OCI-LY3 (cell line): Measurements from ENCODE around the gene EFNB1.

Source experiments
- H2AFZ ChIP-seq: fragments of 200-600, 300-600 bp; shearing (Covaris generic); 2 replicates; pipeline ENCODE4 v1.6.0; 2014; ENCODE audit warnings: antibody characterized with exemption, low read depth, low read length
- H3K27ac ChIP-seq: fragments of 200-600, 300-600 bp; sonication (generic); 2 replicates; pipeline ENCODE4 v1.5.1; 2014; ENCODE audit warnings: mild to moderate bottlenecking, low read length, moderate library complexity, mixed read lengths
- H3K27me3 ChIP-seq: fragments of 200-600, 300-600 bp; sonication (generic); 2 replicates; pipeline ENCODE4 v1.6.1; 2014; ENCODE audit warnings: low read depth, low read length, mixed read lengths
- H3K36me3 ChIP-seq: fragments of 200-600, 300-600 bp; sonication (generic); replicated peaks from 2 replicates; pipeline ENCODE3; 2014; ENCODE audit warnings: low read depth, low read length, mixed read lengths
- H3K4me1 ChIP-seq: fragments of 300-600, 200-600 bp; sonication (generic); 2 replicates; pipeline ENCODE4 v1.6.1; 2014; ENCODE audit warnings: low read length, mixed read lengths
- H3K4me2 ChIP-seq: fragments of 200-600, 300-600 bp; sonication (generic); 2 replicates; pipeline ENCODE4 v1.6.1; 2014; ENCODE audit warnings: low read length, mixed read lengths
- H3K4me3 ChIP-seq: fragments of 300-600, 200-600 bp; sonication (generic); 2 replicates; pipeline ENCODE4 v1.5.1; 2014; ENCODE audit warnings: antibody characterized with exemption, mild to moderate bottlenecking, low read length, moderate library complexity
- H3K79me2 ChIP-seq: fragments of 300-600, 200-600 bp; shearing (Covaris generic); 2 replicates; pipeline ENCODE4 v1.6.1; 2014; ENCODE audit warnings: mild to moderate bottlenecking, low read length, mixed read lengths
- H3K9ac ChIP-seq: fragments of 300-600, 200-600 bp; shearing (Covaris generic); 2 replicates; pipeline ENCODE4 v1.6.0; 2014; ENCODE audit warnings: mild to moderate bottlenecking, low read length, moderate library complexity
- H3K9me3 ChIP-seq: fragments of 200-600, 300-600 bp; shearing (Covaris generic); 2 replicates; pipeline ENCODE4 v1.6.1; 2014; ENCODE audit warnings: low read length, mixed read lengths; ENCODE audit not compliant: insufficient read depth
- H4K20me1 ChIP-seq: fragments of 200-600, 300-600 bp; sonication (generic); 2 replicates; pipeline ENCODE4 v1.6.1; 2016; ENCODE audit warnings: low read length, mixed read lengths; ENCODE audit not compliant: insufficient read depth
- EZH2phosphoT487 ChIP-seq: fragments of 200-600 bp; shearing (Covaris generic); IDR thresholded peaks from 2 replicates; pipeline ENCODE4 v1.6.1; 2018; ENCODE audit warnings: antibody characterized with exemption, mixed run types, low read depth
- TF ChIP-seq, protein P1 (sequence below): fragments of 200-600, 300-600 bp; sonication (generic); IDR thresholded peaks from 2 replicates; pipeline ENCODE4 v1.5.1; 2014; ENCODE audit warnings: antibody characterized with exemption, low read length, low read depth

Gene EFNB1

GRCh38 chrX:68838571-68838910, 9.7 kb downstream of the EFNB1 start:
- Histone ChIP-seq H4K20me1 (no peaks in the 10 kb centered on the region), H3K4me1 (peaks cover 29% of the 10 kb centered on the region), H3K4me2 (no peak overlapping the region), H3K27ac (no peak overlapping the region), H3K27me3 (no peaks in the 10 kb centered on the region), H2AFZ (no peak overlapping the region), H3K9me3 (no peaks in the 10 kb centered on the region), H3K79me2 (peaks cover 34% of the 10 kb centered on the region), H3K9ac (no peak overlapping the region), H3K4me3 (no peak overlapping the region), H3K36me3 (no peaks in the 10 kb centered on the region)
- TF ChIP-seq, protein P1, sequence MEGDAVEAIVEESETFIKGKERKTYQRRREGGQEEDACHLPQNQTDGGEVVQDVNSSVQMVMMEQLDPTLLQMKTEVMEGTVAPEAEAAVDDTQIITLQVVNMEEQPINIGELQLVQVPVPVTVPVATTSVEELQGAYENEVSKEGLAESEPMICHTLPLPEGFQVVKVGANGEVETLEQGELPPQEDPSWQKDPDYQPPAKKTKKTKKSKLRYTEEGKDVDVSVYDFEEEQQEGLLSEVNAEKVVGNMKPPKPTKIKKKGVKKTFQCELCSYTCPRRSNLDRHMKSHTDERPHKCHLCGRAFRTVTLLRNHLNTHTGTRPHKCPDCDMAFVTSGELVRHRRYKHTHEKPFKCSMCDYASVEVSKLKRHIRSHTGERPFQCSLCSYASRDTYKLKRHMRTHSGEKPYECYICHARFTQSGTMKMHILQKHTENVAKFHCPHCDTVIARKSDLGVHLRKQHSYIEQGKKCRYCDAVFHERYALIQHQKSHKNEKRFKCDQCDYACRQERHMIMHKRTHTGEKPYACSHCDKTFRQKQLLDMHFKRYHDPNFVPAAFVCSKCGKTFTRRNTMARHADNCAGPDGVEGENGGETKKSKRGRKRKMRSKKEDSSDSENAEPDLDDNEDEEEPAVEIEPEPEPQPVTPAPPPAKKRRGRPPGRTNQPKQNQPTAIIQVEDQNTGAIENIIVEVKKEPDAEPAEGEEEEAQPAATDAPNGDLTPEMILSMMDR = no peak
- no peak for TF ChIP-seq EZH2phosphoT487

- Histone ChIP-seq H3K4me2 (no peak overlapping the region), H3K27ac (no peak overlapping the region), H3K4me3 (no peak overlapping the region), H2AFZ (no peak overlapping the region), H3K9me3 (no peaks in the 10 kb centered on the region), H3K9ac (no peak overlapping the region), H4K20me1 (no peaks in the 10 kb centered on the region), H3K27me3 (no peaks in the 10 kb centered on the region), H3K4me1 (peaks cover 17% of the 10 kb centered on the region), H3K79me2 (peaks cover 23% of the 10 kb centered on the region), H3K36me3 (no peaks in the 10 kb centered on the region)
- TF ChIP-seq, protein P1 = no peak
- TF ChIP-seq EZH2phosphoT487 = no peak
Measured at GRCh38 chrX:68839771-68840170, 10.9 kb downstream of the EFNB1 start.

DNA sequence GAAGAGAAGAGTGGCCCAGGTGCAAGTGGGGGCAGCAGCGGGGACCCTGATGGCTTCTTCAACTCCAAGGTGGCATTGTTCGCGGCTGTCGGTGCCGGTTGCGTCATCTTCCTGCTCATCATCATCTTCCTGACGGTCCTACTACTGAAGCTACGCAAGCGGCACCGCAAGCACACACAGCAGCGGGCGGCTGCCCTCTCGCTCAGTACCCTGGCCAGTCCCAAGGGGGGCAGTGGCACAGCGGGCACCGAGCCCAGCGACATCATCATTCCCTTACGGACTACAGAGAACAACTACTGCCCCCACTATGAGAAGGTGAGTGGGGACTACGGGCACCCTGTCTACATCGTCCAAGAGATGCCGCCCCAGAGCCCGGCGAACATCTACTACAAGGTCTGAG, 11.4 kb downstream of the EFNB1 start:
- no peak overlapping the region for H3K4me3 ChIP-seq
- peaks cover 18% of the 10 kb centered on the region for H3K79me2 ChIP-seq
- peaks cover 12% of the 10 kb centered on the region for H3K4me1 ChIP-seq
- no peak overlapping the region for H3K9ac ChIP-seq
- H3K4me2 ChIP-seq = no peak overlapping the region
- no peak overlapping the region for H2AFZ ChIP-seq
- H3K9me3 ChIP-seq = no peaks in the 10 kb centered on the region
- no peaks in the 10 kb centered on the region for H4K20me1 ChIP-seq
- no peaks in the 10 kb centered on the region for H3K36me3 ChIP-seq
- no peaks in the 10 kb centered on the region for H3K27me3 ChIP-seq
- H3K27ac ChIP-seq = no peak overlapping the region
- no peak for TF ChIP-seq EZH2phosphoT487
- TF ChIP-seq, protein P1 = no peak

GRCh38 chrX:68841251-68842049, 12.6 kb downstream of the EFNB1 start:
- no peak for TF ChIP-seq EZH2phosphoT487
- TF ChIP-seq, protein P1 = no peak

More at GRCh38 chrX:68841251-68842049, 12.6 kb downstream of the EFNB1 start:
- Histone ChIP-seq H3K4me1 (peaks cover 3% of the 10 kb centered on the region; the same call in 1 of the 2 replicates), H3K79me2 (0 out of 2 replicates have a peak, but pooled peaks cover 6% of the 10 kb centered on the region), H3K4me3 (no peak overlapping the region), H3K36me3 (no peaks in the 10 kb centered on the region), H2AFZ (no peak overlapping the region), H4K20me1 (no peaks in the 10 kb centered on the region), H3K9me3 (no peaks in the 10 kb centered on the region), H3K9ac (no peak overlapping the region), H3K27me3 (no peaks in the 10 kb centered on the region), H3K27ac (no peak overlapping the region), H3K4me2 (no peak overlapping the region)
